Medulla oblongata (tissue), 1 donor: Measurements from ENCODE around the gene SNRK.
"Not testable (repeated sequence)": the region's sequence is repeated elsewhere in the genome, so short reads cannot be mapped to it uniquely, and the experiment has no call there.

Experiments
- DNase-seq: peaks from one replicate; pipeline ENCODE4 v3.0.0-alpha.2; 2015; ENCODE audit errors: extremely low spot score

Gene SNRK

GRCh38 chr3:43345877-43346276, 59.5 kb downstream of the SNRK start:
- no peak for DNase-seq

DNA sequence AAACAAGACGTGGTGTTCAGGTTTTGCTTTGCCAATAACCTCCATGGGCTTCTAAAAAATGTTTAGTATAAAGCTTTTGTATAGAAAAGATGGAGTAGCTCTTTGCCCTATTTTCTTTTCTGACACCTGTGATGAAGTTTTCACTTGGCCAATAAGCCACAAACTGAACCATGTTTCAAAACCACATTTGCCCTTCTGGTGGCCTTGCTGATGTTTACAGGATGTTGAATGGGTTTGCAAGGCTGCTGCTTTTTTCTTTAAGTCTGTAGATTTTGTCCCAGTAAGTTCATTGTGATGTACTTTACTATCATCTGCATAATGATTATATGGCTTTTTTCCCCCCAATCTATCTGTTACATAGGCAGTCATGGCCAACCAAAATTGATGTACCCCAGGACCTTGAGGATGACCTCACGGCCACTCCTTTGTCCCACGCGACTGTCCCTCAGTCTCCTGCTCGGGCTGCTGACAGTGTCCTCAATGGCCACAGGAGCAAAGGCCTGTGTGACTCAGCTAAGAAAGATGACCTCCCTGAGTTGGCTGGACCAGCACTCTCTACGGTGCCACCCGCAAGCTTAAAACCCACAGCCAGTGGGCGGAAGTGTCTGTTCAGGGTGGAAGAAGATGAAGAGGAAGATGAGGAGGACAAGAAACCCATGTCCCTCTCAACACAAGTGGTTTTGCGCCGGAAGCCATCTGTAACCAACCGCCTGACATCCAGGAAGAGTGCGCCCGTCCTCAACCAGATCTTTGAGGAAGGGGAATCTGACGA, 60.8 kb downstream of the SNRK start:
- DNase-seq, result no peak

DNA sequence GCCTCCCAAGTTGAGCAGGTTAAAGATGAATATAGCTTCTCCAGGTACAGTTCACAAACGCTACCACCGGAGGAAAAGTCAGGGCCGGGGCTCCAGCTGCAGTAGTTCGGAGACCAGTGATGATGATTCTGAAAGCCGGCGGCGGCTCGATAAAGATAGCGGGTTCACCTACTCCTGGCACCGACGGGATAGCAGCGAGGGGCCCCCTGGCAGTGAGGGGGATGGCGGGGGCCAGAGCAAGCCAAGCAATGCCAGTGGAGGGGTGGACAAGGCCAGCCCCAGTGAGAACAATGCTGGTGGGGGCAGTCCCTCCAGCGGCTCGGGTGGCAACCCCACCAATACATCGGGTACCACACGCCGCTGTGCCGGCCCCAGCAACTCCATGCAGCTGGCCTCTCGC, 61.4 kb downstream of the SNRK start:
- no peak for DNase-seq

DNA sequence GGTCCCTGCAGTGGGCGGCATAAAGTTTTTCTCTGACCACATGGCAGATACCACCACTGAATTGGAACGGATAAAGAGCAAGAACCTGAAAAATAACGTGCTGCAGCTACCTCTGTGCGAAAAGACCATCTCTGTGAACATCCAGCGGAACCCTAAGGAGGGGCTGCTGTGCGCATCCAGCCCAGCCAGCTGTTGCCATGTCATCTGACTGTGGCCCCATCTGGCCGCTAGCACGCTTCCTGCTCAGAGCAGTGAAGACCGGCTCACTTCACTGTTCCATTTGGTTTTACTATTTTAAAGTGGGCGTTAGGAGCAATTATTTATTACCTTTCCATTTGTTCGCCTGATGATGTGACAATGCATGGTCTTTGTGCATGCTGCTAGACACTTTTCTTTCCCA, 62.0 kb downstream of the SNRK start:
- DNase-seq, result no peak

DNA sequence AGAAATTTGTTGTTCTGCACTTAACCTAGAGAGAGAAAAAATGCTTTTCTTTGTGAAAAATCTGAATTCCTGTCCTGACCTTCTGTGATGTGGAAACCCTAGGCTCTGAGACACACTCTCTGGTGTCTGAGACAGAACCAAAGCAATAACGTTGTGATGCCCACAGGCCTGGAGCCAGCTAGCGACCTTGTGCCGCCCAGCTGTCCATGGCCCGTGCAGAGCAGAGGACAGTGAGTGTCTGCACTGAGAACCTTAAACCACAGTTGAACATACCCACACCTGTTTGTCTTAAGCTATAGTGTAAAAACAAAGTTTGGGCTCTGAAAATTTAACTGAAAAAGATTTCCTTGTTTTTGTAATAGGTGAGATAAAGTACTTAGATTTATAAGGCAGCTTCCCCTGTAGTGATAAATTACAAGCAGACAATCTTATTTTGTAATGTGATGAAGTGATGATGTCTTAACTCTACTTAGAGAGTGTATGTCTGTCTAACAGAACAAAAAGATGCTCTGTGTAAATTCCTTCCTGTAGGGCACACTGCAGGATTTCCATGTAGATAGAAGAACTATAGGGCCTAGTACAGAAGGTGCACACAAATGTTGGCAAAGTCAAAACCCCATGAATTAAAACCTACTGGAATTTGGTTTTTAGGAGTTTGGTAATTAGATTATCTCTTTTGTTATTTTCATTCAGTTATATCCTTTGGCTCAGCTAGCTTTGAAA, 62.7 kb downstream of the SNRK start:
- no peak for DNase-seq

DNA sequence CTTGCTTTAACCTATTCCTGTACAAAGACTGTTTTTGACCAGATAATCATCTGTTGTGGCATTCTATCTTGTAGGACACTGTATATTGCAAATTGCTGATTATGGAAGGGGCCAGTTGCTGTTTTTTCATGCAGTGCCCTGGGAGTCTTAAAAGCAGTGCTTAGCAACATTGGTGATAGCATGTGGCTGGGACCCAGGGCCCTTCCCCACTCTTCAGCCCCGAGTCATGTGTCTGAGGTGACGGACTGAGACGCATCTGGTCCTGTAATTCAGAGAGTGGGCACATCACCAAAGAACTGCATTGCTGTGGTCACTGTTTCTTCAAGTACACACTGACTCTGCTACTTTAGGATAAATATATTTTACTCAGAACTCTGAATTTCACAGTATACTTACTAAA, 63.4 kb downstream of the SNRK start:
- no peak for DNase-seq

GRCh38 chr3:43353393-43353792, 67.1 kb downstream of the SNRK start:
- no peak for DNase-seq

- no peak for DNase-seq
These were observed 67.8 kb downstream of the SNRK start for GRCh38 chr3:43353923-43354670.

DNA sequence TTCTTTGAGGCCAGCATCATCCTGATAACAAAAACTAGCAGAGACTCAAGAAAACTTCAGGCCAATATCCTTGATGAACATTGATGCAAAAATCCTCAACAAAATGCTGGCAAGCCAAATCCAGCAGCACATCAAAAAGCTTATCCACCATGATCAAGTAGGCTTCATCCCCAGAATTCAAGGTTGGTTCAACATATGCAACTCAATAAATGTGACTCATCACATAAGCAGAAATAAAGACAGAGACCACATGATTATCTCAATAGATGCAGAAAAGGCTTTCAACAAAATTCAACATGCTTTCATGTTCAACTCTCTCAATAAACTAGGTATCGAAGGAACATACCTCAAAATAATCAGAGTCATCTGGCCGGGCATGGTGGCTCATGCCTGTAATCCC, 69.7 kb downstream of the SNRK start:
- DNase-seq, result not testable (repeated sequence)

DNA sequence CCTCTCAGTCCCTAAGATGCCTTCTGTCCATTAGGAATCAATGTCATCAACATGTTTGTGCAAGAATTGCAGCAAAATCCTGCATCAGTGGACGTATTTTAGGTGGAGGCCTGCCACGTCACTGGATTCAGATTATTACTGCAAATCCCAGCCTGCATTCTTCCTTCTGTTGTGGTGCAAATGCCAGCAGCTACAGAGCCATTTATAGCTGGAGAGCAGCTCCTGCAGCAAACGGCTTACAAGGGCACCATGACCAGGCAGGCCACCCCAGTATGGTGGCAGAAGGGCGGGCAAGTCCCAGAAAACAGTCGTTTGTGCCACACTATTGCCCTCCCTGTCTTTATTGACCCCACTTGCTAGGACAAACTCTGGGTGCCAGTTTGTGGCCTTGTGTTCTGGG, 74.7 kb downstream of the SNRK start:
- DNase-seq, result no peak

DNA sequence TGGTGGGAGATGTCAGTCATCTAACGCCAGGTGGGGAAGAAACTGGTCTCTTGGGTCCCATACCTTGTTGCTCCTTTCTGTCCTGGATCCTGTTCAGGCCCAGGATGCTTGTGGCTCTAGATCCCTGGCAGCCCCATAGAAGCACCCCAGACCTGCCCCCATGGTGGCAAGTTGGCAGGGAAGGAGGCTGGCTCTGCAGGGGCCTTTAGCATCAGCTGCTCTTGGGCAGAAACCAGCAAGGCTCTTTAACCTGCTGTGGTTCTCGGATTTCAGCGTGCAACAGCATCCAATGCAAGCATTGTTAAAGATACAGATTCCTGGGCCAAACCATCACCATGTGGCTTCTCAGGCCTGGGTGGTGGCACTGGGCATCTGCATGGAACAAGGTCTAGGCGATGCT, 75.8 kb downstream of the SNRK start:
- DNase-seq, result no peak

DNA sequence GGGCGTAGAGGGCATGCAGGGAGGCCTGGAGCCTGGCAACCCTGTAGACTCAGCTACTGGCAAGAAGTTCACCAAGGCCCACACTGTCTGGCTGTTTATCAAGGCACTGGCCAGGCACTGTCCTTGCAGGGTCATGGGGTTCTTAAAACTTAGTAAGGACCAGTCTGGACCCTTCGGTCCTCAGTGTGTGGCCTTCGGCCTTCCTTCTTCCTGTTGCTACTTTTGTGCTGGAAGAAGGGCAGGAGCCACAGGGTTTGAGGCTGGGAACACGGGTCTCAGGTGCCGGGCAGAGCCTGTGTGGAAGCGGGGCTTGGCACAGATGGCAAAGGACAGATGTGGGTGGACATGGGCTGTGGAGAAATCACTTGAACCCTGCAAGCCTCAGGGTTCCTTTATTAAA, 76.6 kb downstream of the SNRK start:
- DNase-seq, result no peak

DNA sequence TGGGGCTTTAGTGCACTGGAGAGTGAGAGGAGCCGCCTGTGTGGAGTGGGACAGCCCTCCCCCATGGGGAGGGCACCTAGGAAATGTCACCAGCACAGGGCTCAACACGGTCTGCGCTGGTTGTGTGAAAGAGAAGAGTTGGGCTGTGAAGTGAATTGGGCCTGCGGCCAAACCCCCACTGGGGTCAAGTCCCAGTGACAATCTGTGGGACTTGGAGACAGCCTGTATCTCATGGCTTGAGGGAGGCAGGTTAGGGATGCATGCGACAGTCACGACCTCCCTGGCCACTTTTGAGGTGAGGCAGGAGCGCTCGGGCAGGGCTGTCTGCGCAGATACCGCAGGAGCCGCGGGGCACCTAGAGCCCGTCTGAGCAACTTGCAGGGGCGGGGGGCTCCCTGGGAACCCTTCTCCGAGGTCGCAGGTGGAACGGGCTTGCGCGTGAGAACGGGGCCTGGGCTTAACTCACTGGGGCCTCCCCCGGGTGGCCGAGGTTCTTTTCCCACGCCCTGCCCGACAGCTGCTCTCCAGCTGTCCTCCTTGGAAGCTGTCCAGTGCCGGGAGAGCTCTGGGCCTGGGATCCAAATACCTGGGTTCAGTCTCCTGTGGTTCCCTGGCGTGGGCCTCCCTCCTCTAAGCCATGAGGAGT, 77.4 kb downstream of the SNRK start:
- no peak for DNase-seq

- DNase-seq, result no peak
These were observed 78.2 kb downstream of the SNRK start for GRCh38 chr3:43364494-43364893.

DNA sequence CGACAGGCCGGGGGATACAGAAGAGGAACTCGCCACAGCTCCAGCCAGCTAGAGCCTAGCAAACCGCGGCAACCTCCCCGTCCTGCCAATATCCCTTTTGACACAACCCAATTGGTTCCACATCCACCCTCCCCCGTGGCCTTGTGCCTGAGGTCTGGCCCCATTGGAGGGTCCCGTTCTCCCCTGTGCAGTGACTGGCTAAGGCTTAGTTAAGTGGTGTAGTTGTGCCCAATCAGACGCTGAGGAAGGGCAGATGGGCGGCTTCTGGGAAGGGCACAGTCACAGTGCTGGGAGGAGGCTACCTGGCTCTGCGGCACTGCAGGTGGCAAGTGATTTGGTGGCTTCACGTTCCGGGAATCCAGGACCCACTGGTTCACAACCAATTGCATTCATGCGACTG, 78.6 kb downstream of the SNRK start:
- no peak for DNase-seq

GRCh38 chr3:43365601-43366305, 79.4 kb downstream of the SNRK start:
- DNase-seq, result no peak

GRCh38 chr3:43366481-43366880, 80.1 kb downstream of the SNRK start:
- no peak for DNase-seq

- DNase-seq, result no peak
These were observed 80.5 kb downstream of the SNRK start for GRCh38 chr3:43366885-43367284.

GRCh38 chr3:43369404-43370292, 83.3 kb downstream of the SNRK start:
- DNase-seq, result no peak

- DNase-seq, result no peak
These were observed 84.1 kb downstream of the SNRK start for GRCh38 chr3:43370293-43370980.
